HepG2 (cell line): Measurements from ENCODE around the gene FGD2. TPM values are rescaled to one million over a fixed set of nuclear protein-coding genes. Genes with fewer than 3 reads are reported as not detected.

ENCODE experiments used
- ATAC-seq: fragments of 200-7000 bp; cut with Tn5 transposase; 3 replicates; pipeline ENCODE4 v1.9.1; 2020; ENCODE audit warnings: mild to moderate bottlenecking, moderate library complexity
- BruUV-seq: library from RNA; stranded (reverse); fragments of 400-500 nt; replicated peaks from 2 replicates; lab custom pipeline; 2021; lab: Mats Ljungman, UMichigan
- CTCF ChIA-PET: fragments of 300-600 bp; formaldehyde crosslinking; extraction: SDS; loops from one replicate; lab custom pipeline; 2021; ENCODE audit warnings: low total read pairs, inconsistent platforms, low intra/inter-chr PET ratio; lab: Yijun Ruan, JAX
- POLR2A ChIA-PET: fragments of 350-600 bp; sonication (Branson Sonifier 250); formaldehyde crosslinking; loops from one replicate; lab custom pipeline; 2020; ENCODE audit warnings: antibody characterized with exemption, inconsistent platforms; lab: Yijun Ruan, JAX
- DNase-seq: peaks from one replicate; pipeline ENCODE4 v3.0.0-alpha.2; 2015; ENCODE audit warnings: low spot score
- FAIRE-seq: peaks from 3 replicates; lab custom pipeline; 2011; peaks lifted over from hg19 to GRCh38; lab: Jason Lieb, UNC
- H2AFZ ChIP-seq: one replicate; pipeline ENCODE4 v1.6.1; 2011; ENCODE audit warnings: low read length, inconsistent platforms
- H3K27ac ChIP-seq: fragments of 300-600 bp; 3 replicates; pipeline ENCODE4 v1.8.0; 2011; ENCODE audit warnings: mixed run types, mild to moderate bottlenecking, mixed read lengths, low read length, inconsistent platforms; ENCODE audit not compliant: insufficient read depth; ENCODE audit errors: extremely low read length
- H3K27me3 ChIP-seq, 2 experiments: fragments of 200-600 bp in 1 of 2; 2 replicates in 1 of 2; 3 replicates in 1 of 2; pipeline versions ENCODE4 v1.6.0 to v1.8.0; 2011; ENCODE audit warnings: low read length in 2 of 2, mild to moderate bottlenecking in 2 of 2, moderate library complexity in 2 of 2, inconsistent platforms in 1 of 2; ENCODE audit not compliant: insufficient read depth in 2 of 2, control insufficient read depth in 1 of 2
- H3K36me3 ChIP-seq, 2 experiments: fragments of 200-600 bp in 1 of 2; replicated peaks in 1 of 2; 2 replicates in 1 of 2; 3 replicates in 1 of 2; pipeline versions ENCODE4 v1.5.1 to v1.8.0; 2011; ENCODE audit warnings: low read length in 2 of 2, inconsistent platforms in 1 of 2; ENCODE audit not compliant: insufficient read depth in 2 of 2, control insufficient read depth in 1 of 2
- H3K4me1 ChIP-seq: 2 replicates; pipeline ENCODE4 v1.5.1; 2012; ENCODE audit warnings: low read length, inconsistent platforms; ENCODE audit not compliant: insufficient read depth
- H3K4me2 ChIP-seq: 2 replicates; pipeline ENCODE4 v1.6.0; 2011; ENCODE audit warnings: low read depth, low read length, inconsistent platforms
- H3K4me3 ChIP-seq, 3 experiments: fragments of 200-600 bp in 1 of 3; sonication (generic), shearing (Covaris generic) in 1 of 3; replicated peaks in 1 of 3; 2 replicates each; pipeline ENCODE4 v1.5.1; 2011 to 2016; ENCODE audit warnings: low read length in 3 of 3, inconsistent platforms in 2 of 3, low read depth in 2 of 3, mild to moderate bottlenecking in 2 of 3, control low read depth in 1 of 3, mixed read lengths in 1 of 3; ENCODE audit not compliant: insufficient read depth in 1 of 3
- H3K79me2 ChIP-seq: one replicate; pipeline ENCODE4 v1.6.1; 2011; ENCODE audit warnings: low read length, inconsistent platforms; ENCODE audit not compliant: insufficient read depth
- H3K9ac ChIP-seq: 2 replicates; pipeline ENCODE4 v1.6.0; 2011; ENCODE audit warnings: mild to moderate bottlenecking, low read depth, low read length, inconsistent platforms; ENCODE audit not compliant: insufficient read depth
- H3K9me3 ChIP-seq: 2 replicates; pipeline ENCODE4 v1.5.1; 2012; ENCODE audit warnings: mild to moderate bottlenecking, low read length
- H4K20me1 ChIP-seq: 2 replicates; pipeline ENCODE4 v1.6.0; 2011; ENCODE audit warnings: inconsistent platforms, mild to moderate bottlenecking, low read length, moderate library complexity; ENCODE audit not compliant: insufficient read depth
- CBX5 ChIP-seq: sonication (generic); formaldehyde crosslinking; IDR thresholded peaks from 2 replicates; pipeline ENCODE4 v1.4.0; 2020; ENCODE audit warnings: missing genetic modification reagents, borderline replicate concordance
- HOXA5 ChIP-seq: sonication (generic); formaldehyde crosslinking; IDR thresholded peaks from 2 replicates; pipeline ENCODE4 v1.4.0; 2020; ENCODE audit warnings: missing genetic modification reagents
- SCMH1 ChIP-seq: sonication (generic); formaldehyde crosslinking; IDR thresholded peaks from 2 replicates; pipeline ENCODE4 v1.9.0; 2021; ENCODE audit warnings: missing genetic modification reagents, mild to moderate bottlenecking, borderline replicate concordance
- SOX6 ChIP-seq, 2 experiments: fragments of 450-650 bp in 1 of 2; sonication (generic) in 1 of 2; formaldehyde crosslinking in 1 of 2; IDR thresholded peaks; 2 replicates each; pipeline versions ENCODE4 v1.4.0 to v1.6.1; 2017 to 2020; ENCODE audit warnings: antibody characterized with exemption in 1 of 2, mild to moderate bottlenecking in 1 of 2, missing genetic modification reagents in 1 of 2
- YEATS4 ChIP-seq: sonication (generic); formaldehyde crosslinking; IDR thresholded peaks from 2 replicates; pipeline ENCODE4 v1.4.0; 2020; ENCODE audit warnings: missing genetic modification reagents, borderline replicate concordance
- ZNF367 ChIP-seq: sonication (generic); formaldehyde crosslinking; IDR thresholded peaks from 2 replicates; pipeline ENCODE4 v1.4.0; 2020; ENCODE audit warnings: missing genetic modification reagents, borderline replicate concordance
- ZNF510 ChIP-seq: sonication (generic); formaldehyde crosslinking; IDR thresholded peaks from 2 replicates; pipeline ENCODE4 v1.4.0; 2020; ENCODE audit warnings: low read depth, mild to moderate bottlenecking, missing genetic modification reagents
- ZNF768 ChIP-seq: sonication (generic); formaldehyde crosslinking; IDR thresholded peaks from 2 replicates; pipeline ENCODE4 v1.4.0; 2020; ENCODE audit warnings: missing genetic modification reagents
- WGBS: methylation state at CpG from one replicate; pipeline ENCODE4 v1.1.6; 2017; ENCODE audit warnings: low lambda C conversion rate; 5-methylcytosine and 5-hydroxymethylcytosine counted together
- in situ Hi-C: cut with HindIII; loops from 2 replicates; pipeline ENCODE4 v1.10.0; 2017; ENCODE audit warnings: low pct_unique_long_range_greater_than_20kb; ENCODE audit not compliant: extremely low pct_ligation_motif_present
- intact Hi-C: fragments of 100-400 bp; cut with micrococcal nuclease; formaldehyde crosslinking; loops from one replicate; pipeline ENCODE4 v1.10.0; 2022; ENCODE audit not compliant: unreplicated experiment
- polyA plus RNA-seq, 8 experiments: library from polyadenylated mRNA; depleted of rRNA in 3 of 8; stranded (reverse) in 7 of 8; unstranded in 1 of 8; fragments of >200 nt; fragmentation: Illumina TruSeq in 4 of 8; extraction: Trizol in 4 of 8; gene quantifications; 2 replicates each; pipeline versions ENCODE4 v1.2.1 to v1.2.3, GENCODE V29; 2011 to 2016; ENCODE audit warnings: low read depth in 4 of 8, missing spikeins in 1 of 8, mixed read lengths in 1 of 8; ENCODE audit not compliant: insufficient read depth in 1 of 8
- total RNA-seq, 5 experiments: library from RNA; depleted of rRNA; stranded (reverse); fragments of >200 nt; fragmentation: Illumina TruSeq; extraction: Trizol; gene quantifications; 2 replicates each; pipeline ENCODE4 v1.2.3, GENCODE V29; 2016; ENCODE audit warnings: low read depth in 1 of 5
- TF ChIP-seq, protein P1 (sequence below): sonication (generic); formaldehyde crosslinking; IDR thresholded peaks from 2 replicates; pipeline ENCODE4 v1.4.0; 2020; ENCODE audit warnings: missing genetic modification reagents, mild to moderate bottlenecking, borderline replicate concordance

Gene FGD2
- total and polyA plus RNA-seq, 2 of the 13 experiments (the other 11 are each of a cell fraction or from before 2014, with no cell fraction given) = not detected

DNA sequence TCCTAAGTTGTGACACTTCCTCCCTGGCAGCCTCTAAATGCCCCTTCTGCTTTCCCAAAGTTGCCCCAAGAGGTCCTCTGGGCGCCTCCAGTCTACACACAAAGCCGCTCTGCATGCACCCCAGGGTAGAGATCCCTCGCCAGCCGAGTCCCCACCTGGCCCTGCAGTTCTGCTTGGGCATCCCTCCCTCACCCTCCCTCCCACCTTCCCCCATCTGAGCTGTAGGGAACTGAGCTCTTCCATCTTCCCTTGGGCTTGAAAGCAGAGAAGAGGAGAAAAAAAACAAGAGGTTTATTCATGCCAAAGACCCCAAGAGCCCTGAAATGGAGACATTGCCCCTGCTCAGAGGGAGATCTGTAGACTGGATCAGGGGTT is 5.7 kb upstream of the FGD2 start (continued):
- TF ChIP-seq, protein P1, sequence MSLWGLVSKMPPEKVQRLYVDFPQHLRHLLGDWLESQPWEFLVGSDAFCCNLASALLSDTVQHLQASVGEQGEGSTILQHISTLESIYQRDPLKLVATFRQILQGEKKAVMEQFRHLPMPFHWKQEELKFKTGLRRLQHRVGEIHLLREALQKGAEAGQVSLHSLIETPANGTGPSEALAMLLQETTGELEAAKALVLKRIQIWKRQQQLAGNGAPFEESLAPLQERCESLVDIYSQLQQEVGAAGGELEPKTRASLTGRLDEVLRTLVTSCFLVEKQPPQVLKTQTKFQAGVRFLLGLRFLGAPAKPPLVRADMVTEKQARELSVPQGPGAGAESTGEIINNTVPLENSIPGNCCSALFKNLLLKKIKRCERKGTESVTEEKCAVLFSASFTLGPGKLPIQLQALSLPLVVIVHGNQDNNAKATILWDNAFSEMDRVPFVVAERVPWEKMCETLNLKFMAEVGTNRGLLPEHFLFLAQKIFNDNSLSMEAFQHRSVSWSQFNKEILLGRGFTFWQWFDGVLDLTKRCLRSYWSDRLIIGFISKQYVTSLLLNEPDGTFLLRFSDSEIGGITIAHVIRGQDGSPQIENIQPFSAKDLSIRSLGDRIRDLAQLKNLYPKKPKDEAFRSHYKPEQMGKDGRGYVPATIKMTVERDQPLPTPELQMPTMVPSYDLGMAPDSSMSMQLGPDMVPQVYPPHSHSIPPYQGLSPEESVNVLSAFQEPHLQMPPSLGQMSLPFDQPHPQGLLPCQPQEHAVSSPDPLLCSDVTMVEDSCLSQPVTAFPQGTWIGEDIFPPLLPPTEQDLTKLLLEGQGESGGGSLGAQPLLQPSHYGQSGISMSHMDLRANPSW (CRISPR knock-in tag) = no peak
- TF ChIP-seq ZNF510 (CRISPR knock-in tag) = no peak
- TF ChIP-seq CBX5 (CRISPR knock-in tag) = no peak
- no peak for TF ChIP-seq YEATS4 (CRISPR knock-in tag)
- no peak for TF ChIP-seq SOX6 (IDR thresholded peaks at IDR 0.05)
- no peak for TF ChIP-seq SOX6 (CRISPR knock-in tag; IDR thresholded peaks at IDR 0.05)
- no peak for TF ChIP-seq ZNF367

DNA sequence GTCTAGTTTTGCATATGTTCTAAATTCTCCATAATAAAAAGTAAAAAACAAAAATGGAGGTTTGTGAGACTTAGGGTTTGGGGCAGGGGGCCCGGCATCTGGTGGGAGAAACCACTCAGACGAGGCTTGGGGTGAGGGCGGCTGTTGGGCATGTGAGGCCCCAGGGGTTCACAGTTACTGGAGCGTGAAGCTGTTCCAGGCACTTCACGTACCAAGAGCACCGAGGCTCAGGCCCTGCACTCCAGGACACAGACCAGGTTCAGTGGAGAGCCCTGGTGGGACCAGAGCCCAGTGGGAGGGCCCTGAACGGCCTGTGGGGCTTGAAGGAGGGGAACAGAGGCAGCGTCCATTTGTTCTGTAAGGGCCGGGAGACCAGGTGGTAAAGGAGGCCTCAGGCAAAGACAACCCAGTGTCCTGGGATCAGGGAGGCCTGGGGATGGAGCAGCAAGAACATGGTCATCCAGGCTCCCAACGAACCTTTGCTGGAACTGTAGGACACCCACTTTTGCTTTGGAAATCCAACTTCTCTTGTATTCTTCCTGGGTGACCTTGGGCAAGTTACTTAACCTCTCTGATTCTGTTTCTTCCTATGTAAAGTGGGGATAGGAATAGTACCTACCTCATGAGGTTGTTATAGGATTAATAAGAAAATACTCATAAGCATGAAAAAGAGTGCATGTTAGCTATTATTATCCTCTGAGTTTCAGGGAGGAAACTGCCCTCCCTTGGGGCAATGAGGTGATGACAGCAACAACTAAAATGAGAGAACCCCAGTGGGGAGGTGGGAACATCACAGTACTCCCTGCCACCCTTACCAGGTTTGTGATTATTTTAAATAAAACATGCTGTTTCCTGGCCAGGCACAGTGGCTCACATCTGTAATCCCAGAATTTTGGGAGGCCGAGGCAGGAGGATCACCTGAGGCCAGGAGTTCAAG is 1.1 kb upstream of the FGD2 start:
- TF ChIP-seq HOXA5 (CRISPR knock-in tag) = no peak
- TF ChIP-seq SCMH1 = no peak
- peak; percentile 69 for TF ChIP-seq ZNF768 (CRISPR knock-in tag)
- in situ Hi-C loops (no loop called here), intact Hi-C loops (no loop called here)
- no TSS peak for BruUV-seq
- Histone ChIP-seq H3K4me3 (no peak overlapping the region), H3K4me1 (no peaks in the 10 kb centered on the region), H3K27ac (no peak overlapping the region), H3K36me3 (no peaks in the 10 kb centered on the region), H3K9ac (no peak overlapping the region), H2AFZ (no peak overlapping the region), H4K20me1 (no peaks in the 10 kb centered on the region), H3K4me2 (no peak overlapping the region), H3K27me3 (peaks cover 6 to 78% of the 10 kb centered on the region in 2 experiments), H3K79me2 (no peaks in the 10 kb centered on the region), H3K9me3 (no peaks in the 10 kb centered on the region)
- DNase-seq (no peak), ATAC-seq (no peak), FAIRE-seq (no peak)
- WGBS = 28% methylated on average over 11 of the region's 11 CpGs
- ChIA-PET POLR2A (no interaction called here), CTCF (no interaction called here)
